Activated naive CD8-positive, alpha-beta T cell treated with anti-CD3 and anti-CD28 coated beads for 36 hours (primary cell): ENCODE results near the gene CERT1. TPM values are rescaled to one million over a fixed set of nuclear protein-coding genes. Genes with fewer than 3 reads are reported as not detected.
A peak's percentile ranks its signal among the peaks of the same experiment; 100 is the strongest.

Experiments used
- DNase-seq: peaks from one replicate; pipeline ENCODE4 v3.0.0; 2021
- H3K27ac Mint-ChIP-seq: one replicate; pipeline ENCODE4 v1.8.0; 2022; ENCODE audit warnings: mild to moderate bottlenecking, moderate library complexity, mixed read lengths
- H3K27me3 Mint-ChIP-seq: one replicate; pipeline ENCODE4 v1.8.0; 2022; ENCODE audit warnings: mild to moderate bottlenecking, mixed read lengths
- H3K36me3 Mint-ChIP-seq: one replicate; pipeline ENCODE4 v1.8.0; 2021; ENCODE audit warnings: mild to moderate bottlenecking, mixed read lengths
- H3K4me1 Mint-ChIP-seq: one replicate; pipeline ENCODE4 v1.8.0; 2021; ENCODE audit warnings: mixed read lengths
- H3K4me3 Mint-ChIP-seq: one replicate; pipeline ENCODE4 v1.8.0; 2022; ENCODE audit warnings: mild to moderate bottlenecking, moderate library complexity, mixed read lengths
- H3K9me3 Mint-ChIP-seq: one replicate; pipeline ENCODE4 v1.8.0; 2022; ENCODE audit warnings: mixed read lengths
- total RNA-seq, 2 experiments: library from RNA; stranded (reverse); gene quantifications; one replicate each; pipeline ENCODE4 v1.2.3, GENCODE V29; 2021

Gene CERT1
- total RNA-seq, 2 experiments from 2014 or later, result 23.3 to 24.2 TPM

DNA sequence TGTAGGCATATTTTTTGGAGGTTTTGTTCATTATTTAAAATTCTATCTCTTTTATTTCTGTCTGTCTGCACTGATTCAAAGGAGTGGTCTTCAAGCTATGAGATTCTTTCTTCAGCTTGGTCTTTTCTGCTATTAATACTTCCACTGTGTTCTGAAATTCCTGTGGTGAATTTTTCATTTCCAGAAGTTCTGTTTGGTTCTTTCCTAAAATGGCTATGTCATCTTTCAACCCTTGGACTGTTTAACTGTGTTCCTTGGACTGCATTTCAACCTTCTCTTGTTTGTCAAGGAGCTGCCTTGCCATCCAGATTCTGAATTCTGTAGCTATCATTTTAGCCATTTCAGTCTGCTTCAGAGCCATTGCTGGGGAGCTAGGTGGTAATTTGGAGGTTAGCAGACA lies 76.3 kb downstream of the CERT1 start:
- Mint-ChIP-seq H3K27me3 (no peaks in the 10 kb centered on the region), H3K9me3 (peaks cover 4% of the 10 kb centered on the region), H3K27ac (no peak overlapping the region)

DNA sequence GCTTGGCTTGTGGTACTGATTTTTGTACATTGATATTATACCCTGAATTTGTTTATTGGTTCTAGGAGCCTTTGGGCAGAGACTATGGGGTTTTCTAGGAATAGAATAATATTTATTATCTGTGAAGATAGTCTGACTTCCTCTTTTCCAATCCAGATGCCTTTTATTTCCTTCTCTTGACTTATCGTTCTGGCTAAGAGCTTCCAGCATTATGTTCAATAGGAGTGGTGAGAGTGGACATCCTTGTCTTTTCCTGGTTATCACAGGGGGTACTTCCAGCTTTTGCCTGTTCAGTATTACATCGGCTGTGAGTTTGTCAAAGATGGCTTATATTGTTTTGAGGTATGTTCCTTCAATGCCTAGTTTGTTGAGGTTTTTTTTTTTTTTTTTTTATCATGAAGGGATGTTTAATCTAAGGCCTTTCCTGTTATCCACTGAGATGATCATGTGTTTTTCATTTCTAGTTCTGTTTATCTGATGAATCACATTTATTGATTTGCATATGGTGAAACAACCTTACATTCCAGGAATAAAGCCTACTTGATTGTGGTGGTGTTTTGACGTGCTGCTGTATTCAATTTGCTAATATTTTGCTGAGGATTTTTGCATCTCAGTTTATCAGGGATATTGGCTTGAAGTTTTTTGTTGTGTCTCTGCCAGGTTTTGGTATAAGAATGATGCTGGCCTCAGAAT lies 77.5 kb downstream of the CERT1 start:
- H3K4me3 Mint-ChIP-seq, result no peak overlapping the region
- H3K36me3 Mint-ChIP-seq, result peaks cover 22% of the 10 kb centered on the region
- no peak for DNase-seq
- no peaks in the 10 kb centered on the region for H3K27me3 Mint-ChIP-seq
- H3K4me1 Mint-ChIP-seq, result peaks cover 8% of the 10 kb centered on the region
- no peak overlapping the region for H3K27ac Mint-ChIP-seq
- H3K9me3 Mint-ChIP-seq, result peaks cover 4% of the 10 kb centered on the region

More for the DNA sequence above, 76.3 kb downstream of the CERT1 start:
- Mint-ChIP-seq H3K4me1 (peaks cover 8% of the 10 kb centered on the region), H3K4me3 (no peak overlapping the region), H3K36me3 (peaks cover 22% of the 10 kb centered on the region)
- no peak for DNase-seq

DNA sequence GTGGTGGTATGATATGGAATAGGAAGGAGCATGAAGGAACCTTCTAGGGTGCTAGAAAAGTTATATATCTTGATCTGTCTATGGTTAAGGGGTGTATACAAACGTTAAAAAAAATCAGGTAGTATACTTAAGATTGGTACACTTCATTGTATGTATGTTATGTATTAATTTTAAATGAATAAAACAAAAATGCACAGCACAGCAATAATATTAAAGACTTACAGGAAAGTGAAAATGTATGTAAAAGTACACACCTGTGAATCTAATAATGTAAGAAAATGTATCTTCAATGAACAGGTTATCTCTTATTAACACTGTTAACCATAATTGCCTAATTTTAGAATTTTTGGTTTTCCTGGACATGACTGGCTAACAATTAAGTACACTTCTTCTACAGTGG lies 97.2 kb downstream of the CERT1 start:
- H3K9me3 Mint-ChIP-seq, result no peaks in the 10 kb centered on the region
- H3K36me3 Mint-ChIP-seq, result peaks cover 11% of the 10 kb centered on the region
- no peak overlapping the region for H3K4me3 Mint-ChIP-seq
- no peaks in the 10 kb centered on the region for H3K4me1 Mint-ChIP-seq
- H3K27ac Mint-ChIP-seq, result no peak overlapping the region
- no peaks in the 10 kb centered on the region for H3K27me3 Mint-ChIP-seq
- no peak for DNase-seq

DNA sequence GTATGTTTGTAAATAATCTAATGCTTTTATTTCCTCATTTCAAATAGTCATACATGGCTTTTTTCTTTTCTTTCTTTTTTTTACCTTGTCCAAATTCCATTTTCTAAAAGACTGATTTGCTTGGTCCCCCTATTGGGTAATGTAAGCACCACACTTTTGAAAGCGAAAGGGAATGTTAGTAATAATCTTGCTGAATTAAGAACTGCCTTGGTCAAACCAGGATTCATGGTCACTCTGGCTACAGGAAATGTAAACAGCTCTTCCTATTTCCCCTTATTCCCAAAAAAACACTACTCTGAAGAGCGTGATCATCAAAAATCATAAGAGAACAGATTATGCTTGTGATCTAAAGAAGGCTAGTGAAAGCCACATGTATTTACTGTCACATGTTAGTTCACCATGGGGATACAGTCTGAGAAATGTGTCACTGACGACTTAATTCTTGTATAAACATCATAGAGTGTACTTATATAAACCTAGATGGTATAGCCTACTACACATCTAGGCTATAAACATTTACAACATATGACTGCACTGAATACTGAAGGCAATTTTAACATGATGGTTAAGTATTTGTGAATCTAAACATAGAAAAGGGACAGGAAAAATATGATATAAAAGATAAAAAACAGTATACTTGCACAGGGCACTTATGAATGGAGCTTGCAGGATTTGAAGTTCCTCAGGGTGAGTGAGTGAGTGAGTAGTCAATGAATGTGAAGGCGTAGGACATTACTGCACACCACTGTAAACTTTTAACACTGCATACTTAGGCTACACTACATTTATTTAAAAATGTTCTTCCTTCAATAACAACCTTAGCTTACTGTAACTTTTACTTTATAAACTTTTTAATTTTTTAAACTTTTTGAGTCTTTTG lies 99.1 kb downstream of the CERT1 start:
- Mint-ChIP-seq H3K4me1 (no peaks in the 10 kb centered on the region), H3K36me3 (peaks cover 9% of the 10 kb centered on the region), H3K4me3 (no peak overlapping the region), H3K9me3 (no peaks in the 10 kb centered on the region), H3K27me3 (no peaks in the 10 kb centered on the region), H3K27ac (peak overlapping the region; percentile 39)
- DNase-seq, result no peak

DNA sequence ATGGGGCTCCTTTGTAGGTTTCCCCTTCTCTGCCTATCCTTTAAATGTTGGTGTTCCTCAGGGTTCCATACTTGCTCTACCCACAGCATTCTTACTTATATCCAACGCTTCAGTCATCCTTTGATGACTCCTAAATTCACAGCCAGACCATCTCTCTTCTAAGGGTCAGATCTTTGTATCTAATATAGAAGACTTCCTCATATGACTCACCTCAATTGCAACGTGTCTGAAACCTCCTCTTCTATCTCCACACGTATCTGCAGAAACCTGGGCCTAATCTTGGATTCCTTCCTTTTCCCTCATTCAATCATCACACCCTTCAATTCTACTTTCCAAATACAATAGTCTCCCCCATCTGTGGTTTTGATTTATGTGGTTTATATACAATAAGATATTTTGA lies 106.1 kb downstream of the CERT1 start:
- no peaks in the 10 kb centered on the region for H3K27me3 Mint-ChIP-seq
- H3K36me3 Mint-ChIP-seq, result peaks cover 6% of the 10 kb centered on the region
- no peak overlapping the region for H3K4me3 Mint-ChIP-seq
- H3K4me1 Mint-ChIP-seq, result peaks cover 5% of the 10 kb centered on the region
- H3K27ac Mint-ChIP-seq, result no peak overlapping the region
- no peak for DNase-seq
- H3K9me3 Mint-ChIP-seq, result no peaks in the 10 kb centered on the region

DNA sequence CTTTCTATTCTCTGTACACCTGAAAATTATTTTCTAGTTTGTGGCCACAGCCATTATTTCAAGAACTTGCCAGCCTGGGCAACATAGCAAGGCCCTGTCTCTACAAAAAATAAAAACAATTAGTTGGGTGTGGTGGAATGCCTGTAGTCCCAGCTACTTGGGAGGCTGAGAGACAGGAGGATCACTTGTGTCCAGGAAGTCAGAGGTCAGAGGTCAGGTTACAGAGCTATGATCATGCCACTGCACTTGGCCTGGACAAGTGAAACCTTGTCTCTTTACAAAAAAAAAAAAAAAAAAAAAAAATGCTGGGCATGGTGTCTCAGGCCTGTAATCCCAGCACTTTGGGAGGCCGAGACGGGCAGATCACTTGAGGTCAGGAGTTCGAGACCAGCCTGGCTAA lies 116.2 kb downstream of the CERT1 start:
- H3K4me3 Mint-ChIP-seq, result no peak overlapping the region
- DNase-seq, result no peak
- H3K27me3 Mint-ChIP-seq, result no peaks in the 10 kb centered on the region
- H3K9me3 Mint-ChIP-seq, result no peaks in the 10 kb centered on the region
- H3K27ac Mint-ChIP-seq, result no peak overlapping the region
- H3K36me3 Mint-ChIP-seq, result peaks cover 2% of the 10 kb centered on the region
- H3K4me1 Mint-ChIP-seq, result no peaks in the 10 kb centered on the region

DNA sequence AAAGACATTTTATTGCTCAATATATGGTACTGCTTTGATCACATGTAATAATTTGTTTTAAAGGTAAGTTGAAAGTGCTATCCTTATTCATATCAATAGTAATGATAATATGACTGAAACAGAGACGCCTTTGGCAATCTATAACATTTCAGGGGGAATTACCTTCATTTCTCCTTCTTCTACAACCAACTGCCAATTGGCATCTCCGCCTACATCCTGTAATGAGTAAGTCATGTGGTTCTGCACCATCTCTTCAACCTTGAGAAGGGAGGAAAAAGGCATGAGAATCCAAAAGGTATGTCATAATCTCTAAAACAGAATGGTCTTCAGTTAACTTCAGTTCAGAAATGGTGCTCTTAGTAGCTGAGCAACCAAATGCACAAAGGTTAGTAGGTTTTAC lies 122.0 kb downstream of the CERT1 start:
- no peak overlapping the region for H3K4me3 Mint-ChIP-seq
- no peak overlapping the region for H3K27ac Mint-ChIP-seq
- H3K36me3 Mint-ChIP-seq, result peaks cover 14% of the 10 kb centered on the region
- H3K27me3 Mint-ChIP-seq, result no peaks in the 10 kb centered on the region
- no peaks in the 10 kb centered on the region for H3K9me3 Mint-ChIP-seq
- no peak for DNase-seq
- peaks cover 6% of the 10 kb centered on the region for H3K4me1 Mint-ChIP-seq

DNA sequence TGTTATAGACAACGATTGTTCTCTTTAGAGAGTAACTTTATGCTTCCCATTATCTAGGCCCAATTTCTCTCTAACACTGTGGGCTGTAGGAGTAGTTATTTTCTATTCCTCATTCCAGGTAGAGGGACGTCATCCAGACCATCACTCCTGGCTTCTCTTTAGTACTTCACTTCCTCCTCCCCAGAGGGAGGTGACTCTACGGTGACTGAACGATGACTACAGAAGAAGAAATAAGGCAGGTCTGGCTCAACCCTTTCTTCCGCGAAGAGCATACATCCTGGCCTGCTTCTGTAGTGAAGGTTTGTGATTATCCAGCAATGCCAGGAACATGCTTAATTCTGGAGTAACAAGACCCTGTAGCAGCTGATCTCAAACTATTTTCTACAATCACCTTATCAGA lies 123.6 kb downstream of the CERT1 start:
- H3K4me3 Mint-ChIP-seq, result no peak overlapping the region
- H3K27me3 Mint-ChIP-seq, result no peaks in the 10 kb centered on the region
- peaks cover 14% of the 10 kb centered on the region for H3K36me3 Mint-ChIP-seq
- no peak overlapping the region for H3K27ac Mint-ChIP-seq
- no peaks in the 10 kb centered on the region for H3K9me3 Mint-ChIP-seq
- peaks cover 6% of the 10 kb centered on the region for H3K4me1 Mint-ChIP-seq
- no peak for DNase-seq

DNA sequence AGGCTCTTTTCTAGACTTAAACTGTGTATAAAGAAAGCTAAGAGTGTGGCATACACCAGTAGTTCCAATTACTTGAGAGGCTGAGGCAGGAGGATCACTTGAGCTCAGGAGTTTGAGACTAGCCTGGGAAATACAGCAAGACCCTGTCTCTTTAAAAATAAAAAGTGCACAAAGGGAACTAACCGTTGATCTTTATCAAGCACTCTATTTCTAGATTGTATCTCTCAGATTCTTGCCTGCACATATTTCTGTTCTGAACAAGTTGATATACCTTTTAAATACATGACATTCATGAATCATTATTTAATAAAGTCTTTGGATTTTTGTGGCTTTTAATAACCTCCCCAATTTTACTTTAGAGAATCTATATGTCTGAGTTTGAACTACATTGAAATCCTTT lies 127.2 kb downstream of the CERT1 start:
- H3K27me3 Mint-ChIP-seq, result no peaks in the 10 kb centered on the region
- H3K9me3 Mint-ChIP-seq, result no peaks in the 10 kb centered on the region
- H3K36me3 Mint-ChIP-seq, result peaks cover 14% of the 10 kb centered on the region
- no peaks in the 10 kb centered on the region for H3K4me1 Mint-ChIP-seq
- H3K27ac Mint-ChIP-seq, result no peak overlapping the region
- no peak for DNase-seq
- H3K4me3 Mint-ChIP-seq, result no peak overlapping the region

DNA sequence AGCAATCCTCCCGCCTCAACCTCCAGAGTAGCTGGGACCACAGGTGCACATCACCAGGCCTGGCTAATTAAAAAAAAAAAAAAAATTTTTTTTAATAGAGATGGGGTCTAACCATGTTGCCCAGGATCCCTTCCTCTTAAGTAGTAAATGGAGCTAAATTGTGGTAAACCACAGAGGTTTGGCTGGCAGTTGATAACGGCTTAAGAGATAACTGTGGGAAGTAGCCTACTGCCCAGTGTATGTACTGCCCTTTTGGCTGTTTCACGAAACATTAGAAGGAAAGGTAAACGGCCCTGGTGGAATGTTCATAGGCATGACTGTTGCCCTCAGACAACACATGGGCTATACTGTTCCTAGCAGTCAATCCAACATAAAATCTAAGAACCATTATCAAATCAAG lies 130.0 kb downstream of the CERT1 start:
- DNase-seq, result no peak
- H3K27ac Mint-ChIP-seq, result no peak overlapping the region
- H3K36me3 Mint-ChIP-seq, result peaks cover 5% of the 10 kb centered on the region
- no peaks in the 10 kb centered on the region for H3K4me1 Mint-ChIP-seq
- no peaks in the 10 kb centered on the region for H3K27me3 Mint-ChIP-seq
- no peak overlapping the region for H3K4me3 Mint-ChIP-seq
- H3K9me3 Mint-ChIP-seq, result no peaks in the 10 kb centered on the region

DNA sequence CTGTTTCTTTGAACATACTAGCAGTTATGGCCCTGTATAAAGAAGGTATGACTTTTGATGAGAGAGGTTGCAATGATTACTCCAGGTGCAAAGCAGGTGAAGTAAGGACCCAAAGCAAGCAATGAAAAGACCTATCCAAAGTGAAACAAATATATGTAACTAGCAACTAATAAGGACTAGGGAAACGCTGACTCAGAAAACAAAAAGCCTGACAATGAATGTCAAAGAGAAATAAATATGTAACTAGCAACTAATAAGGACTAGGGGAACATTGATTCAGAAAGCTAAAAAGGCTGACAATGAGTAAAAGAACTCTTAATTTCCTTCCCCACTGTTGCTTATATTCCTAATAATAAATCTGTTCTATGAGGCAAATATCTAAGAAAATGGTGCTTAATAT lies 131.3 kb downstream of the CERT1 start:
- peaks cover 8% of the 10 kb centered on the region for H3K36me3 Mint-ChIP-seq
- H3K9me3 Mint-ChIP-seq, result no peaks in the 10 kb centered on the region
- DNase-seq, result no peak
- H3K4me3 Mint-ChIP-seq, result no peak overlapping the region
- H3K27ac Mint-ChIP-seq, result no peak overlapping the region
- H3K27me3 Mint-ChIP-seq, result no peaks in the 10 kb centered on the region
- no peaks in the 10 kb centered on the region for H3K4me1 Mint-ChIP-seq

DNA sequence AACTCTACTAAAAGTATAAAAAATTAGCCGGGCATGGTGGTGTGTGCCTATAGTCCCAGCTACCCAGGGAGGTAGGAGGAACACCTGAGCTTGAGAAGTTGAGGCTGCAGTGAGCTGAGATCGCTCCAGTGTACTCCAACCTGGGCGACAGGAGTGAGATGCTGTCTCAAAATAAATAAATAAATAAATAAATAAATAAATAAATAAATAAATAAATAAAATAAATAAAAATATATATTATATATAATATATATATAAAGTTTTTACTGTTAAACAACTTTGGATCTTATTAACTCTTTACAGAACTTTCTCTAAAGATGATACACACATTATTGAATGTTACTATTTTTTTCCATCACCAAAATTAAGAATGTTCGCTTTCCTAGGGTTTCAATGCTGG lies 136.0 kb downstream of the CERT1 start:
- Mint-ChIP-seq H3K9me3 (no peaks in the 10 kb centered on the region), H3K36me3 (peaks cover 13% of the 10 kb centered on the region), H3K4me1 (no peaks in the 10 kb centered on the region), H3K27me3 (no peaks in the 10 kb centered on the region), H3K27ac (no peak overlapping the region), H3K4me3 (no peak overlapping the region)
- DNase-seq, result no peak

DNA sequence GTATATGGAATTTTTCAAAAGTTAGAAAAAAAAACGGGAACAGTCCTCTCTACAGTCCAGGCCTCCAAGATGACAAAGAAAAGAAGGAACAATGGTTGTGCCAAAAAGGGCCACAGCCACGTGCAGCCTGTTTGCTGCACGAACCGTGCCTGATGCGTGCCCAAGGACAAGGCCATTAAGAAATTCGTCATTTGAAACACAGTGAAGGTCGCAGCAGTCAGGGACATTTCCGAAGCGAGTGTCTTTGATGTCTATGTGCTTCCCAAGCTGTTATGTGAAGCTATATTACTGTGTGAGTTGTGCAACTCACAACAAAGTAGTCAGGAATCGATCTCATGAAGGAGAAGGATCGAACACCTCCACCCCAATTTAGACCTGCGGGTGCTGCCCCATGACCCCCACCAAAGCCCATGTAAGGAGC lies 137.0 kb downstream of the CERT1 start:
- no peaks in the 10 kb centered on the region for H3K4me1 Mint-ChIP-seq
- H3K9me3 Mint-ChIP-seq, result no peaks in the 10 kb centered on the region
- DNase-seq, result no peak
- H3K36me3 Mint-ChIP-seq, result peaks cover 8% of the 10 kb centered on the region
- H3K27ac Mint-ChIP-seq, result no peak overlapping the region
- H3K4me3 Mint-ChIP-seq, result no peak overlapping the region
- H3K27me3 Mint-ChIP-seq, result no peaks in the 10 kb centered on the region

DNA sequence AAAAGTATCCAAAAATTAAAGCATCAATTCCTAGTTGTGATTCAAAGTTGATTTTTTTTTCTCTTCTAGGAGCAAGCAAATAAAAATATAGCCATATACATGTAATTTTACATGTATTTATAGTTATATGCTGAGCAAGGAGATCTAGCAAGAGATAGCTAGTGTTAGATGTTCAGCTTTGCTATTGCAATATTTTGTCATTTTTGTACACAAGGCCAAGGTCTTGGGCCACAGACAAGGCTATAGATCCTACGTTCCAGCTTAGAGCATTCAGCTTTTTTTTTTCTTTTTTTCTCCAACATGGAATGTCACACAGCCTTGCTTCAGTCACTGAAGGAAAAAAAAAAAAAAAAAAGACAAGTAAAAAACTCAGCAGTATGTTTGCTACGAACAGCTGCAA lies 137.6 kb downstream of the CERT1 start:
- Mint-ChIP-seq H3K4me3 (no peak overlapping the region), H3K4me1 (no peaks in the 10 kb centered on the region), H3K27ac (no peak overlapping the region), H3K36me3 (peaks cover 8% of the 10 kb centered on the region), H3K9me3 (no peaks in the 10 kb centered on the region), H3K27me3 (no peaks in the 10 kb centered on the region)
- DNase-seq, result no peak

DNA sequence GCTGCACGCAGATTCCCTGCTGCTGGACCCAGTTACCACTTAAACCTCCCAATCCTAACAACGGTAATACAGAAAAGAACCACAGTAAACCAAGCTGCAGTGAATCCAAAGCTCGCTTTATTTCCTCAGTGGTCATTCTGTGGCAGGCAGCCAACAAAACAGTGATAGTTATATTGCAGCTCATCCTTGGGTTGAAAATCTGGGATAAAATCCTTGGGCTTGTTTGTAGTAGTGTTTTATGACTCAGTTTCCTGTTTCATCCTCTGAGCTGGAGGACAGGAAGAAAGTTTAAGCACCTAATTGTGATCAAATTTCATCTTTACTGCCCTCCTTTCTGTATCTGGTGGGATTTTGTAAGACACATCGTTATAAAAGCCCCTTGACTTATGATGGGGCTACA lies 143.0 kb downstream of the CERT1 start:
- H3K4me1 Mint-ChIP-seq, result peaks cover 4% of the 10 kb centered on the region
- H3K27ac Mint-ChIP-seq, result no peak overlapping the region
- H3K36me3 Mint-ChIP-seq, result peaks cover 3% of the 10 kb centered on the region
- no peaks in the 10 kb centered on the region for H3K9me3 Mint-ChIP-seq
- no peaks in the 10 kb centered on the region for H3K27me3 Mint-ChIP-seq
- no peak for DNase-seq
- no peak overlapping the region for H3K4me3 Mint-ChIP-seq

DNA sequence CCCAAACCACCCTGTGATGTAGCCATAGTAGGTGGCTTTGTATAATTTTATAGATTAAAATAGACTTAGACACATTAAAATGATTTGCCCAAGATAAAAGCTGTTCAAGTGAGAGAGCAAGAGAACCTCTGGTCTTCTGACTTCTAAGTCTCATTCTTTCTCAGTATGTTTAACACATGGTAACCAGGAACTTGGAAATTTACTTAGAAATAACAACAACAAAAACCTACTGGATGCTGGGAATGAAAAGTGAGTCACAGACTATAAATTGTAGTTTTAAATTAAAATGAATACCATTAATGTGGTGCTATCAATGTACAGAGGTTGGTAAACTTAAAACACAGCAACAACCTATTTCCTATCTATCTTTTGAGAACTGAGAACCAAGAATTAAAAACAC lies 144.0 kb downstream of the CERT1 start:
- Mint-ChIP-seq H3K4me1 (peaks cover 4% of the 10 kb centered on the region), H3K27ac (no peak overlapping the region), H3K9me3 (no peaks in the 10 kb centered on the region), H3K4me3 (no peak overlapping the region), H3K27me3 (no peaks in the 10 kb centered on the region), H3K36me3 (peaks cover 7% of the 10 kb centered on the region)
- DNase-seq, result no peak
